Endodermal cell (in vitro differentiated cells): ENCODE data around the gene MAN1A2. TPM values are rescaled to one million over a fixed set of nuclear protein-coding genes. Genes with fewer than 3 reads are reported as not detected.

Source experiments
- DNase-seq: peaks from one replicate; pipeline ENCODE4 v3.0.0-alpha.2; 2017
- H3K27ac ChIP-seq: 2 replicates; pipeline ENCODE4 v1.5.1; 2013; ENCODE audit warnings: mild to moderate bottlenecking, low read depth, low read length, moderate library complexity
- H3K27me3 ChIP-seq: 2 replicates; pipeline ENCODE4 v1.6.1; 2013; ENCODE audit warnings: mild to moderate bottlenecking, low read length, moderate library complexity; ENCODE audit not compliant: insufficient read depth, control insufficient read depth, poor library complexity, severe bottlenecking
- H3K36me3 ChIP-seq: 2 replicates; pipeline ENCODE4 v1.7.0; 2013; ENCODE audit warnings: mild to moderate bottlenecking, low read length, moderate library complexity; ENCODE audit not compliant: control insufficient read depth, insufficient read depth
- H3K4me1 ChIP-seq: one replicate; pipeline ENCODE4 v1.7.0; 2013; ENCODE audit warnings: low read length; ENCODE audit not compliant: control insufficient read depth, insufficient read depth
- H3K4me3 ChIP-seq: 2 replicates; pipeline ENCODE4 v1.5.1; 2013; ENCODE audit warnings: mild to moderate bottlenecking, low read length, moderate library complexity
- H3K9ac ChIP-seq: 2 replicates; pipeline ENCODE4 v1.6.1; 2013; ENCODE audit warnings: mild to moderate bottlenecking, low read length, moderate library complexity; ENCODE audit not compliant: poor library complexity, severe bottlenecking; ENCODE audit errors: extremely low read depth
- H3K9me3 ChIP-seq: 2 replicates; pipeline ENCODE4 v1.6.1; 2013; ENCODE audit warnings: mild to moderate bottlenecking, low read length, moderate library complexity; ENCODE audit not compliant: control insufficient read depth
- H3K27ac Mint-ChIP-seq: 2 replicates; pipeline ENCODE4 v1.8.0; 2020; ENCODE audit warnings: mixed read lengths
- H3K27me3 Mint-ChIP-seq: 2 replicates; pipeline ENCODE4 v1.8.0; 2021; ENCODE audit warnings: mild to moderate bottlenecking, mixed read lengths; ENCODE audit not compliant: insufficient read depth
- H3K36me3 Mint-ChIP-seq: 2 replicates; pipeline ENCODE4 v1.8.0; 2020; ENCODE audit warnings: low read depth, mixed read lengths
- H3K4me1 Mint-ChIP-seq: 2 replicates; pipeline ENCODE4 v1.8.0; 2020; ENCODE audit warnings: mixed read lengths
- H3K4me3 Mint-ChIP-seq: 2 replicates; pipeline ENCODE4 v1.8.0; 2020; ENCODE audit warnings: mild to moderate bottlenecking, moderate library complexity, mixed read lengths
- H3K9me3 Mint-ChIP-seq: 2 replicates; pipeline ENCODE4 v1.8.0; 2020; ENCODE audit warnings: mild to moderate bottlenecking, mixed read lengths
- WGBS, 2 experiments: methylation state at CpG; one replicate each; pipeline versions ENCODE4 v1.1.5 to v1.1.7; 2013; ENCODE audit warnings: missing lambda C conversion rate in 2 of 2, mixed read lengths in 1 of 2; ENCODE audit not compliant: insufficient coverage in 1 of 2, insufficient read length in 1 of 2; 5-methylcytosine and 5-hydroxymethylcytosine counted together
- total RNA-seq, 2 donors: library from RNA; stranded (reverse); fragmentation: NEBNext Ultra II Directional in 1 of 2; extraction: Animal tissue kit (Norgen Biotek cat#: 25700) in 1 of 2; gene quantifications; 2 replicates in 1 of 2; 3 replicates in 1 of 2; pipeline ENCODE4 v1.2.1, GENCODE V29; 2021
- TF ChIP-seq, protein P1 (sequence below): fragments of 200-600 bp; sonication (generic); conservative IDR thresholded peaks from 2 replicates; pipeline ENCODE4 v1.5.0; 2021; ENCODE audit warnings: antibody characterized with exemption, mild to moderate bottlenecking

MAN1A2 gene
- total RNA-seq, 2 donors from 2014 or later = 33.3 to 40.9 TPM

GRCh38 chr1:117318426-117318825 lies 48.8 kb upstream of the MAN1A2 start:
- no peaks in the 10 kb centered on the region for H3K36me3 ChIP-seq
- no peaks in the 10 kb centered on the region for H3K9me3 ChIP-seq
- DNase-seq = no peak
- WGBS, 2 experiments = 91% methylated on average over 3 of the region's 3 CpGs; no CpG with 5 or more reads in 1 of the 2 experiments
- H3K9ac ChIP-seq = no peak overlapping the region
- no peak overlapping the region for H3K27ac ChIP-seq
- no peak overlapping the region for H3K4me3 ChIP-seq
- H3K9me3 Mint-ChIP-seq = no peaks in the 10 kb centered on the region
- H3K27me3 ChIP-seq = no peaks in the 10 kb centered on the region
- no peak overlapping the region for H3K4me3 Mint-ChIP-seq
- TF ChIP-seq, protein P1, sequence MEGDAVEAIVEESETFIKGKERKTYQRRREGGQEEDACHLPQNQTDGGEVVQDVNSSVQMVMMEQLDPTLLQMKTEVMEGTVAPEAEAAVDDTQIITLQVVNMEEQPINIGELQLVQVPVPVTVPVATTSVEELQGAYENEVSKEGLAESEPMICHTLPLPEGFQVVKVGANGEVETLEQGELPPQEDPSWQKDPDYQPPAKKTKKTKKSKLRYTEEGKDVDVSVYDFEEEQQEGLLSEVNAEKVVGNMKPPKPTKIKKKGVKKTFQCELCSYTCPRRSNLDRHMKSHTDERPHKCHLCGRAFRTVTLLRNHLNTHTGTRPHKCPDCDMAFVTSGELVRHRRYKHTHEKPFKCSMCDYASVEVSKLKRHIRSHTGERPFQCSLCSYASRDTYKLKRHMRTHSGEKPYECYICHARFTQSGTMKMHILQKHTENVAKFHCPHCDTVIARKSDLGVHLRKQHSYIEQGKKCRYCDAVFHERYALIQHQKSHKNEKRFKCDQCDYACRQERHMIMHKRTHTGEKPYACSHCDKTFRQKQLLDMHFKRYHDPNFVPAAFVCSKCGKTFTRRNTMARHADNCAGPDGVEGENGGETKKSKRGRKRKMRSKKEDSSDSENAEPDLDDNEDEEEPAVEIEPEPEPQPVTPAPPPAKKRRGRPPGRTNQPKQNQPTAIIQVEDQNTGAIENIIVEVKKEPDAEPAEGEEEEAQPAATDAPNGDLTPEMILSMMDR = no peak
- no peaks in the 10 kb centered on the region for H3K36me3 Mint-ChIP-seq
- no peaks in the 10 kb centered on the region for H3K27me3 Mint-ChIP-seq
- no peak overlapping the region for H3K27ac Mint-ChIP-seq
- H3K4me1 ChIP-seq = peaks cover 5% of the 10 kb centered on the region
- peaks cover 23% of the 10 kb centered on the region for H3K4me1 Mint-ChIP-seq

DNA sequence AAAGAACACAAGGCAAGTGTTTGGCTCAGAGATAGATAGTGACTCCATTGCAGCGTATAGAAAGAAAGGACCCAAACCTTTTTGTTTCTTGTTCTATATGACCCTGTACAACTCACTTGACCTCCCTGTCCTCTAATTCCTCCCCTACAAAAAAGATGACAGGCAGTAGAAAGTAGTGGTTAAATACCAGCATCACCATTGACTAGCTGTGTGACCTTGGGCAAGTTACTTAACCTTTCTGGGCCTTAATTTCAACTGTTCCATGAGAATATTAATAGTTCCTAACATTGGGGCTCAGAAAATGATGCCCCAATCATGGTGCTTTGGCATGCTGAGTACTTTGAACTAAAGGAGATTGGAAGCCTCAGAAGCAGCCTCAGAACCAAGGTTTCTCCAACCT lies 46.7 kb upstream of the MAN1A2 start:
- H3K27ac ChIP-seq = no peak overlapping the region

DNA sequence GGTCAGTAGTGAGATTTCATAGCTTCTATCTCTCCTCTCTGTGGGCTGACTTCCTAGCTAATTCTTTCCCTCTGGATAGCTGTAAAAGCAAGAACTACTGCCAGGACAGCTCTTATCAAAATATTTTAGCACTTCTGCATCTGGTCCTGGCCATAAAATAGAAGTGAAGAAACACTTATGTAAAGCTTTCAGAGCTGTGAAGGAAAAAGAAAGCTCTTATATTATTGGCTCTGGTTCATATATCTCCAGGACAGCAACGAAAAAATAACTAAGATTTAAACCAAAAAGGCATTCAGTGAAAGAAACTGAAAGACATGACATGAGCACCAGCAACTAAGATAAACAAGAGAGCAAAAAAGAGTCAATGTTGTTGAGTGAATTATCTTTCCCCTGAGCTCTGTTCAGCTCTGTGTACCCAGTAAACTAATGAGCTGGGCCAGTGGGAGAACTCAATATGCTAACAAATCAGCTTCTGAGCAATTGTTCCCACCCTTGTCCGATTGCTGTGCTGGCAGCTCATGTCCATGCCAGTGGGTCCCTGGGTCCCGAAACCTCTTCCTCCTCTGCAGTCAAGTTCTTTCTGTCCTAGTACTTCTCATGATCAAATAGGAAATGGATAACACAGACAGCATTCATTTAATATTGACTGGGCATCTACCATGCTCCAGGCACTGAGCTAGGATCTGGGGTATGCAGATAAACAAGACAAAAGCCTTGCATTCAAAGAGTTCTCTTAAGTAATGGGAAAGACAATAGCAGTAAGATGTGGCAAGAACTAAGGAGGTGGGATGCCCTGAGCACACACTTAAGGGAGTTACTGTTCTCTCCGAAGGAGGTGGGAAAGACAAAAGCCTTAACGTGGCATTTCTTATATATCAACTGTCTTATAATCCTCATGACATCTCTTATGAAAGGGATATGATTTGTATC lies 45.3 kb upstream of the MAN1A2 start:
- Histone ChIP-seq H3K9me3 (no peaks in the 10 kb centered on the region), H3K4me1 (peaks cover 6% of the 10 kb centered on the region), H3K36me3 (no peaks in the 10 kb centered on the region), H3K9ac (no peak overlapping the region), H3K27me3 (no peaks in the 10 kb centered on the region), H3K4me3 (no peak overlapping the region), H3K27ac (no peak overlapping the region)
- H3K27me3 Mint-ChIP-seq = no peaks in the 10 kb centered on the region
- WGBS, 2 experiments = 61 to 100% methylated on average over 2 to 5 of the region's 5 CpGs
- no peaks in the 10 kb centered on the region for H3K36me3 Mint-ChIP-seq
- DNase-seq = no peak
- H3K4me3 Mint-ChIP-seq = no peak overlapping the region
- no peaks in the 10 kb centered on the region for H3K9me3 Mint-ChIP-seq
- H3K4me1 Mint-ChIP-seq = peaks cover 28% of the 10 kb centered on the region
- TF ChIP-seq, protein P1 = no peak
- no peak overlapping the region for H3K27ac Mint-ChIP-seq

More for the DNA sequence above, 46.7 kb upstream of the MAN1A2 start:
- no peak for DNase-seq
- Histone ChIP-seq H3K27me3 (no peaks in the 10 kb centered on the region), H3K4me1 (peaks cover 6% of the 10 kb centered on the region), H3K9ac (no peak overlapping the region), H3K9me3 (no peaks in the 10 kb centered on the region), H3K36me3 (no peaks in the 10 kb centered on the region), H3K4me3 (no peak overlapping the region)
- H3K4me1 Mint-ChIP-seq = peaks cover 28% of the 10 kb centered on the region
- H3K27me3 Mint-ChIP-seq = no peaks in the 10 kb centered on the region
- TF ChIP-seq, protein P1 = no peak
- no peak overlapping the region for H3K27ac Mint-ChIP-seq
- 89% methylated on average over 1 of the region's 1 CpG; no CpG with 5 or more reads in 1 of the 2 experiments for WGBS, 2 experiments
- no peaks in the 10 kb centered on the region for H3K36me3 Mint-ChIP-seq
- no peak overlapping the region for H3K4me3 Mint-ChIP-seq
- no peaks in the 10 kb centered on the region for H3K9me3 Mint-ChIP-seq
